ENCODE data around the gene CD27. TPM values are rescaled to one million over a fixed set of nuclear protein-coding genes. Genes with fewer than 3 reads are reported as not detected.

Gene CD27
- total RNA-seq, 1 experiment from 2014 or later = 0.28 TPM

- TF ChIP-seq NR1H2 (CRISPR knock-in tag; IDR thresholded peaks at IDR 0.05) (no peak), ETV6 (CRISPR knock-in tag; IDR thresholded peaks at IDR 0.05) (no peak), ELF4 (CRISPR knock-in tag; IDR thresholded peaks at IDR 0.05; ENCODE audit: low read depth) (no peak), SOX15 (CRISPR knock-in tag; IDR thresholded peaks at IDR 0.05) (no peak), ZNF396 (CRISPR knock-in tag; IDR thresholded peaks at IDR 0.05; ENCODE audit: borderline replicate concordance) (no peak)
- TF ChIP-seq, protein P1, sequence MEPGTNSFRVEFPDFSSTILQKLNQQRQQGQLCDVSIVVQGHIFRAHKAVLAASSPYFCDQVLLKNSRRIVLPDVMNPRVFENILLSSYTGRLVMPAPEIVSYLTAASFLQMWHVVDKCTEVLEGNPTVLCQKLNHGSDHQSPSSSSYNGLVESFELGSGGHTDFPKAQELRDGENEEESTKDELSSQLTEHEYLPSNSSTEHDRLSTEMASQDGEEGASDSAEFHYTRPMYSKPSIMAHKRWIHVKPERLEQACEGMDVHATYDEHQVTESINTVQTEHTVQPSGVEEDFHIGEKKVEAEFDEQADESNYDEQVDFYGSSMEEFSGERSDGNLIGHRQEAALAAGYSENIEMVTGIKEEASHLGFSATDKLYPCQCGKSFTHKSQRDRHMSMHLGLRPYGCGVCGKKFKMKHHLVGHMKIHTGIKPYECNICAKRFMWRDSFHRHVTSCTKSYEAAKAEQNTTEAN (CRISPR knock-in tag; IDR thresholded peaks at IDR 0.05) = no peak
- TF ChIP-seq, protein P2, sequence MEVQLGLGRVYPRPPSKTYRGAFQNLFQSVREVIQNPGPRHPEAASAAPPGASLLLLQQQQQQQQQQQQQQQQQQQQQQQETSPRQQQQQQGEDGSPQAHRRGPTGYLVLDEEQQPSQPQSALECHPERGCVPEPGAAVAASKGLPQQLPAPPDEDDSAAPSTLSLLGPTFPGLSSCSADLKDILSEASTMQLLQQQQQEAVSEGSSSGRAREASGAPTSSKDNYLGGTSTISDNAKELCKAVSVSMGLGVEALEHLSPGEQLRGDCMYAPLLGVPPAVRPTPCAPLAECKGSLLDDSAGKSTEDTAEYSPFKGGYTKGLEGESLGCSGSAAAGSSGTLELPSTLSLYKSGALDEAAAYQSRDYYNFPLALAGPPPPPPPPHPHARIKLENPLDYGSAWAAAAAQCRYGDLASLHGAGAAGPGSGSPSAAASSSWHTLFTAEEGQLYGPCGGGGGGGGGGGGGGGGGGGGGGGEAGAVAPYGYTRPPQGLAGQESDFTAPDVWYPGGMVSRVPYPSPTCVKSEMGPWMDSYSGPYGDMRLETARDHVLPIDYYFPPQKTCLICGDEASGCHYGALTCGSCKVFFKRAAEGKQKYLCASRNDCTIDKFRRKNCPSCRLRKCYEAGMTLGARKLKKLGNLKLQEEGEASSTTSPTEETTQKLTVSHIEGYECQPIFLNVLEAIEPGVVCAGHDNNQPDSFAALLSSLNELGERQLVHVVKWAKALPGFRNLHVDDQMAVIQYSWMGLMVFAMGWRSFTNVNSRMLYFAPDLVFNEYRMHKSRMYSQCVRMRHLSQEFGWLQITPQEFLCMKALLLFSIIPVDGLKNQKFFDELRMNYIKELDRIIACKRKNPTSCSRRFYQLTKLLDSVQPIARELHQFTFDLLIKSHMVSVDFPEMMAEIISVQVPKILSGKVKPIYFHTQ (CRISPR knock-in tag; IDR thresholded peaks at IDR 0.05) = no peak
Observed at GRCh38 chr12:6500466-6500865, 55.7 kb downstream of the CD27 start (continued).

Other genes with a start within 250 kb of the CD27 start
- 241 to 260 TPM (median 251 TPM) in 3 replicates for gene CD9, start 244.6 kb upstream of the CD27 start, total RNA-seq (2021)
- 36.8 to 46.4 TPM (median 38.4 TPM) in 3 replicates for gene PLEKHG6, start 134.3 kb upstream of the CD27 start, total RNA-seq (2021)
- gene TNFRSF1A, start 102.9 kb upstream of the CD27 start, total RNA-seq (2021) = 32.3 to 44.1 TPM (median 32.4 TPM) in 3 replicates
- gene SCNN1A, start 69.4 kb upstream of the CD27 start, total RNA-seq (2021) = 97.6 to 108 TPM (median 100 TPM) in 3 replicates
- 4.0 to 6.1 TPM (median 4.5 TPM) in 3 replicates for gene LTBR, start 60.8 kb upstream of the CD27 start, total RNA-seq (2021)
- gene TAPBPL, start 7.1 kb downstream of the CD27 start, total RNA-seq (2021) = 0.98 to 1.3 TPM (median 1.1 TPM) in 3 replicates
- gene VAMP1, start 25.7 kb downstream of the CD27 start, total RNA-seq (2021) = 12.8 to 14.3 TPM (median 13.8 TPM) in 3 replicates
- gene MRPL51, start 48.3 kb downstream of the CD27 start, total RNA-seq (2021) = 285 to 290 TPM (median 288 TPM) in 3 replicates
- 131 to 141 TPM (median 133 TPM) in 3 replicates for gene NCAPD2, start 49.1 kb downstream of the CD27 start, total RNA-seq (2021)
- 4,276 to 4,694 TPM (median 4,682 TPM) in 3 replicates for gene GAPDH, start 89.6 kb downstream of the CD27 start, total RNA-seq (2021)
- 14.1 to 15.4 TPM (median 14.5 TPM) in 3 replicates for gene IFFO1, start 111.1 kb downstream of the CD27 start, total RNA-seq (2021)
- 68.4 to 79.4 TPM (median 72.4 TPM) in 3 replicates for gene NOP2, start 123.3 kb downstream of the CD27 start, total RNA-seq (2021)
- gene CHD4, start 162.4 kb downstream of the CD27 start, total RNA-seq (2021) = 333 to 354 TPM (median 334 TPM) in 3 replicates
- gene LPAR5, start 191.0 kb downstream of the CD27 start, total RNA-seq (2021) = 0.20 to 0.57 TPM (median 0.48 TPM) in 3 replicates
- gene ACRBP, start 202.5 kb downstream of the CD27 start, total RNA-seq (2021) = 2.1 to 4.2 TPM (median 3.2 TPM) in 3 replicates
- gene ING4, start 218.2 kb downstream of the CD27 start, total RNA-seq (2021) = 23.0 to 27.4 TPM (median 26.7 TPM) in 3 replicates
- 63.8 to 64.7 TPM (median 64.4 TPM) in 3 replicates for gene ZNF384, start 244.4 kb downstream of the CD27 start, total RNA-seq (2021)